Natural killer cell treated with Interleukin-12 subunit alpha and Interleukin-12 subunit beta and Interleukin-15 and Interleukin-18, amount 100 ng/mL, for 72 hours (primary cell): Measurements from ENCODE around the gene FAN1. TPM values are rescaled to one million over a fixed set of nuclear protein-coding genes. Genes with fewer than 3 reads are reported as not detected.

Source experiments
- ATAC-seq, 2 donors: fragments of 150-1000 bp; cut with Tn5 transposase in 1 of 2; sonication (Bioruptor Pico), chemical (Tn5 transposase) in 1 of 2; 2 replicates each; pipeline ENCODE4 v1.10.0; 2021
- DNase-seq: peaks from one replicate; pipeline ENCODE4 v3.0.0; 2022; ENCODE audit warnings: low spot score
- H3K27ac Mint-ChIP-seq, 2 donors: 1 replicate in 1 of 2; 2 replicates in 1 of 2; pipeline ENCODE4 v1.8.0; 2022; ENCODE audit warnings: mixed read lengths in 2 of 2, mild to moderate bottlenecking in 1 of 2, moderate library complexity in 1 of 2
- H3K27me3 Mint-ChIP-seq, 2 donors: 1 replicate in 1 of 2; 2 replicates in 1 of 2; pipeline ENCODE4 v1.8.0; 2022; ENCODE audit warnings: mixed read lengths in 2 of 2
- H3K36me3 Mint-ChIP-seq: one replicate; pipeline ENCODE4 v1.8.0; 2022; ENCODE audit warnings: mixed read lengths
- H3K4me1 Mint-ChIP-seq, 2 donors: 1 replicate in 1 of 2; 2 replicates in 1 of 2; pipeline ENCODE4 v1.8.0; 2022; ENCODE audit warnings: low read depth in 2 of 2, mixed read lengths in 2 of 2, mild to moderate bottlenecking in 1 of 2
- H3K4me3 Mint-ChIP-seq: one replicate; pipeline ENCODE4 v1.8.0; 2022; ENCODE audit warnings: mixed read lengths
- H3K9me3 Mint-ChIP-seq: 2 replicates; pipeline ENCODE4 v1.8.0; 2022; ENCODE audit warnings: mixed read lengths
- total RNA-seq, 2 donors: library from RNA; stranded (reverse); gene quantifications; one replicate each; pipeline ENCODE4 v1.2.3, GENCODE V29; 2022

Gene FAN1
- total RNA-seq, 2 donors from 2014 or later, result 12.6 to 23.8 TPM

DNA sequence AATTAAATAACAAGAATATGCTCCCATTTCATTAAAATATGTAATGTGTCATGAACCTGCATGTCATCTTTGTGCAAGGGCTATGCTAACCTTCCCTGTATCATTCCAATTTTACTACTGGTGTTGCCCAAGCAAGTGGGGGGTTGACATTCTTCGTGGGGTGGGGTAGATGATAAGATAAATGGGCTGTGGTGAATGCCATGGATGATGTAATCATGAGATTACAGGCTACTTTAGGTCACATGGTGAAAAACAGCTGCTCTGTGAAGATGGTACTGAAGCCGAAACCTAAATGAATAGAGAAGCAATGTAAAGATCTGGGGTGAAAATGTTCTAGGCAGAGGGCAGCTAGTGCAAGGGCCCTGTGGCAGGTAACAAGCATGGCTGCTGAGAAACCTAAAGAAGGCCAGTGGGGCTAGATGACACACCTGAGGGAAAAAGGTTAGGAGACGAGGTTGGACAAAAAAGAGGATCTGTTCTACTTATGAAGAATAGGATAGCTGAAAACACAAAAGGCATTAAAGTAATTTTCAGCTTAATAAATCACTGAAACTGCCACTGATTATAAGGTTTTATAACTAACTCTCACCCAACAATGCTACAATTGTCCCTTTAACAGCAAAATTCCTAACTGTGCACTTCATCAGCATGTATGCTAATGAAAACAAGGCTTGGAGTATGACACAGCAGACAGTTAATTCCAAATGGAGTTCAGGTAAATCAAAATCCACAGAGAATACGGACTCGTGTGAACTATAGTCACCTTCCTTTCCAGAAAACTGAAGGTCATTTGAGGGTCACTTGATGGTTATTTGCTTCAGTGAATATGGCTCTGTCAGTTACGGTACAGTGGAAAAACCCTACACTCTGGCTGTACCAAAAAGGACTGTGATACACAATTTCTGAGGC, 52.8 kb downstream of the FAN1 start:
- H3K36me3 Mint-ChIP-seq, result peaks cover 29% of the 10 kb centered on the region

DNA sequence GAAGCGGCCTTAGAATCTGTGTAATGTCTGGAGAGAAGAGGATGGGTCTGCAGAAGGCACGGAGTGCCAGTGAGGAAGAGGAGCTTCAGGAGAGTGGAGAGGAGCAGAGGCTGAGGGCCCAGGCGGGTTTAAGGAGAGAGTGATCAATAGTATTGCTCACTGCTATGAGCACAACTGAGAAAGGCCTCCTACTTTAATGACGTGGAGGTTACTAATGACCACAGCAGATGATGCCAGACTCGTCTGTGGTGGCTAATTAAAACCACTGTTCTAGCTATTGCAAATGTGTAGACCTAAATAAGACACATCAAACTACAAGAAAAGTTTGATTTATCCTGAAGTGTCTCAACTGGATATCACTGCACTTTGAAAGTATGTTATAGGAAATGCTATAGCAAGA, 54.5 kb downstream of the FAN1 start:
- no peaks in the 10 kb centered on the region for H3K9me3 Mint-ChIP-seq
- no peak for ATAC-seq
- H3K36me3 Mint-ChIP-seq, result peaks cover 30% of the 10 kb centered on the region
- H3K4me3 Mint-ChIP-seq, result no peak overlapping the region
- no peak for DNase-seq
- peaks cover 13 to 19% of the 10 kb centered on the region in 2 donors for H3K4me1 Mint-ChIP-seq
- no peaks in the 10 kb centered on the region for H3K27me3 Mint-ChIP-seq
- H3K27ac Mint-ChIP-seq, result peak overlapping the region in 1 of 2 donors; percentile 19

More for the DNA sequence above, 52.8 kb downstream of the FAN1 start:
- no peaks in the 10 kb centered on the region for H3K9me3 Mint-ChIP-seq
- no peak overlapping the region for H3K4me3 Mint-ChIP-seq
- DNase-seq (no peak), ATAC-seq (no peak)
- H3K27ac Mint-ChIP-seq, result peak overlapping the region in 1 of 2 donors; percentile 47
- H3K4me1 Mint-ChIP-seq, result peaks cover 10 to 19% of the 10 kb centered on the region in 2 donors
- no peaks in the 10 kb centered on the region for H3K27me3 Mint-ChIP-seq

DNA sequence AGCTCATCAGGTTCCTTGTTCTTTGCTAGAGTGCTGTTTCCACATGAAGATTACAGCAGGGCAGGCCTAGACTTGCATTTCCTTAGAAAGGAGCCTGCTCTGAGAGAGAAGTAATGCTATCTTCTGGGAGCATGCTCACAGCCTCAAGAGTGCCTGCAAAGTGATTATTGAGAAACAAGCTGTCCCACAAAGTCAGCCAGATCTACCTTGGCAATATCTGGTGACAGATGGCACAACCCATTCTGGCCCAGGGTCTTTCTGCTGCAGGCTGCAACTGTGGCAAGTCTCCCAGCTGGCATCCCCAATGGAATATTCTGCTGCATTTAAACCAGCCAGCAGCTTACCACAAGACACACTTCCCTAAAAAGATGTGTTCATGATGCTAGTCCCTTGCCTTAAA, 58.4 kb downstream of the FAN1 start:
- Mint-ChIP-seq H3K36me3 (peaks cover 23% of the 10 kb centered on the region), H3K27me3 (no peaks in the 10 kb centered on the region), H3K27ac (no peak overlapping the region), H3K9me3 (no peaks in the 10 kb centered on the region), H3K4me3 (no peak overlapping the region), H3K4me1 (peaks cover 5 to 9% of the 10 kb centered on the region in 2 donors)
- DNase-seq (no peak), ATAC-seq (no peak)

DNA sequence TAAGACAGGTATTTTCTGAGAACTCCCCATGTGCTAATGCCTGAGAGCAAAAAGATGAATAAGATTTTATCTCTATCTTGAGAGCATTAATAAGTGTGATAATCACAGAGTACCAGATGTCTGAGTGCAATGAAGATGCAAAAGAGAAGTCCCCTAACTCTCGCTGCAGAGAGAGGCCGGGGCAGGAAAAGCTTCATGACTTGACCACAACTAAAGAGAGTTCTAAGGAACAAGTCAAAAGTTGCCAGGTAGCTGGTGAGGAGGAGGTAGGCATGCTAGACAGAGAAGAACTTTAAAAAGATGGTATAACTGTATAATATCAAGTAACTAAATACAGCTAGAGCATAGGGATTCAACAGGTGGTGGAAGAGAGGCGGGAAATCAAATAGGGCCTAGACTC, 58.9 kb downstream of the FAN1 start:
- Mint-ChIP-seq H3K4me3 (no peak overlapping the region), H3K27ac (no peak overlapping the region), H3K36me3 (peaks cover 19% of the 10 kb centered on the region), H3K4me1 (peaks cover 5% of the 10 kb centered on the region in 2 donors), H3K9me3 (no peaks in the 10 kb centered on the region), H3K27me3 (no peaks in the 10 kb centered on the region)
- no peak for DNase-seq
- no peak for ATAC-seq

DNA sequence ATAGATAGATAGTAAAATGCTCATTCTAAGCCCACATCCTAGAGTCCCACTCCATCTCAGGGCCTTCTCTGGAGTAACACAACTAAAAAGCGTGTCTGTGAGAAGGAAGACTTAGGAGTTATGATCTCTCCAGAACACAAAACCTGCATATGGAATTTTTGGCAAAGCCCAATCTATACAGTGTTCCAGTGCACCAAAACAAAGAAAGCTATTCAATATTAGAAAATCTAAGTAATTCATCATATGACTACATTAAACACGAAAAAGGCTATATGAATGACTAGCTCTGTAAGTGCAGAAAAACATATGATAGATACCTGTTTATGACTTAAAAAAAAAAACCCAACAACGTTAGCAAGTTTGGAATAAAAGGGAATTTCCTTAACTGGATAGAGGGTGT, 60.0 kb downstream of the FAN1 start:
- Mint-ChIP-seq H3K4me3 (no peak overlapping the region), H3K27ac (no peak overlapping the region), H3K36me3 (peaks cover 12% of the 10 kb centered on the region), H3K27me3 (no peaks in the 10 kb centered on the region), H3K4me1 (peaks cover 3 to 6% of the 10 kb centered on the region in 2 donors), H3K9me3 (no peaks in the 10 kb centered on the region)
- no peak for DNase-seq
- no peak for ATAC-seq

DNA sequence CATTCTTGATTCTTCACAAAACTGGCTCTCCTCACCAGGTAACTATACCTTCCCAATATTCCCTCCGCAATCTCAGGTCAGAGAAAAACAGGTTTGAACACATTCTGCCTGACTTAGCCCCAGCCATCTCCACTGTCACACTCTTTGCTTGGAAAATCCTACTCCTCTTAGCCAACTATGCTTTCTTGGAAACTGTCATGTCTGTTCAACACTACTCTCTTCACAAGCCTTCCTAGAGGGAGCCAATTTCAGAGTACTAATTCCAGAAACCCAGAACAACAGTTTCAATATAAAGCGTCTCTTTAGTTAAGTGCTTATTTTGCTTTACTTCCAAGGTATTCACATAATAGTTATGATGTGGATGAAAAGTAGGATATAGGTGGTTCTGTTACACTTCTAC, 66.0 kb downstream of the FAN1 start:
- DNase-seq (no peak), ATAC-seq (no peak)
- peak overlapping the region in 1 of 2 donors; percentile 2 for H3K27ac Mint-ChIP-seq
- no peaks in the 10 kb centered on the region for H3K27me3 Mint-ChIP-seq
- no peak overlapping the region for H3K4me3 Mint-ChIP-seq
- no peaks in the 10 kb centered on the region for H3K9me3 Mint-ChIP-seq
- H3K36me3 Mint-ChIP-seq, result no peaks in the 10 kb centered on the region
- H3K4me1 Mint-ChIP-seq, result peaks cover 11 to 16% of the 10 kb centered on the region in 2 donors

DNA sequence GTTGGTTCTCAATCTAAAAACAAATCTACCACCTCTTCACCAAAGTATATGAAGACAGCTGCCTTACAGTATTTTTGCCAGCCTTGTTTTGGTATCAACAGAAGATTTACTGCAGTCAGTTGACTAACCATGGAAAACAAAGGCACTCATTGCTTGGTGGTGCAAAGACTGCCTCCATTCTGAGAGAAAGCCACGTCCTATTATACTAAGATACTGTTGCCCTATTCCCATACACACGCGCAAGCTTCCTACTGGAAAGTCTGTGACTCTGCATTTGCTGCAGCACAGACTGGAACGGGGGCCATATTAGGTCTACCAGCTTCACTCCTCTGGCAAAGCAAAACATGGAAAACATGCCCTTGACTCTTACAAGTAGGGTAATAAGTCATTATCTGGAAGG, 69.7 kb downstream of the FAN1 start:
- ATAC-seq (no peak), DNase-seq (no peak)
- Mint-ChIP-seq H3K27me3 (no peaks in the 10 kb centered on the region), H3K4me3 (no peak overlapping the region), H3K4me1 (peaks cover 16 to 17% of the 10 kb centered on the region in 2 donors), H3K27ac (no peak overlapping the region), H3K9me3 (no peaks in the 10 kb centered on the region), H3K36me3 (no peaks in the 10 kb centered on the region)

DNA sequence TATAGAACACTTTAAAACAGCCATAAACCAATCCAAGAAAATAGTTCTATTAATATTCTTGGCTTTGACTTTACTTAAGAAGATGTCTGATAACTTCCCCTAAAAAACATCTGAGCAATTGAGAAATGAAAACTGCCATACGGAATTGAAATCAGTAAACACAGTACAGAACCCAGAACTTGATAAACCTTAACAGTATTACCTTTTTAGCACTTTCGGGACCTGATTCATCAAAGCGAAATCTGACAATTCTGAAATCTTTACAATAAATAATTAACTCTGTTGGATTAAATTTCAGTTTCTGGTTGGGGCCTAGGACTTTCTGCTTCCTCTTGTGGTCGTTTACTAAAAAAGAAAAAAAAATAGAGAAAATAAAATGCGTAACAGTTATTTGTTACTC, 70.4 kb downstream of the FAN1 start:
- H3K36me3 Mint-ChIP-seq, result peaks cover under 1% of the 10 kb centered on the region

DNA sequence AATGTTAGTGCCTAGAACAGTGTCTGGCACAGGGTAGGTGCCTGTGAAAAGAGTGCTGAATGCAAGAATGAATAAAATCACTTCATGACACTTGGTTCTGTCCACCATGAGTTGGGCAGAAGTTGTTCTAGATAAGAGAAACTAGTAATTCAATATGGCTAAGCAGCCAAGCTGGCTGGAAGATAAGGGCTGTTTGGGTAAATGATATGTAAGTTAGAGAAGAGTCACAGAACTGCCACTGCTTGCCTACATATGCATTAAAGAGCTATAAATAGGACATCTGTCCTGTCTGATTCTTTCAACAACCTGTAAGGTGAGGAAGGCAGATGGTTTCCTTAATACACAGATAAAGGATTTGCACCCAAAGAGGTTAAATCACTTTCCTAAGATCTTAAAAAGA, 74.6 kb downstream of the FAN1 start:
- H3K36me3 Mint-ChIP-seq, result peaks cover 19% of the 10 kb centered on the region

More for the DNA sequence above, 70.4 kb downstream of the FAN1 start:
- Mint-ChIP-seq H3K27me3 (no peaks in the 10 kb centered on the region), H3K27ac (no peak overlapping the region), H3K9me3 (no peaks in the 10 kb centered on the region), H3K4me3 (no peak overlapping the region), H3K4me1 (peaks cover 14 to 18% of the 10 kb centered on the region in 2 donors)
- no peak for DNase-seq
- no peak for ATAC-seq

DNA sequence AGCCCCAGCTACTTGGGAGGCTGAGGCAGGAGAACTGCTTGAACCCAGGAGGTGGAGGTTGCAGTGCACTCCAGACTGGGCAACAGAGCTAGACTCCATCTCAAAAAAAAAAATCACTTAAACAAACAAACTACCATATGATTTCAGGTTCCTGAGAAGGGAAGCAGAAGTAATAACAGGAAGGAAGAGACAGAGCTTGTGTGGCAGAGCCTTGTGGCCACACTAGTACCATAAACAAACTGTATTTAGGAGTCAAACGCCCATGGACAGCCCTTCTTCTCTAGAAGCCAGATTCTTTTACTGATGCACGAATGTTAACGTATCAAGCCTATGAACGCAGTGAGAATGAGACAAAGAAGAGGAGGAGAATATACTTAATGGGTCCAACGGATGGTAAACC, 75.7 kb downstream of the FAN1 start:
- H3K4me3 Mint-ChIP-seq, result no peak overlapping the region
- H3K27me3 Mint-ChIP-seq, result no peaks in the 10 kb centered on the region
- peaks cover 25% of the 10 kb centered on the region for H3K36me3 Mint-ChIP-seq
- H3K9me3 Mint-ChIP-seq, result no peaks in the 10 kb centered on the region
- H3K27ac Mint-ChIP-seq, result no peak overlapping the region
- DNase-seq (no peak), ATAC-seq (no peak)
- H3K4me1 Mint-ChIP-seq, result peaks cover 36 to 40% of the 10 kb centered on the region in 2 donors

More for the DNA sequence above, 74.6 kb downstream of the FAN1 start:
- Mint-ChIP-seq H3K27me3 (no peaks in the 10 kb centered on the region), H3K4me1 (peaks cover 26 to 37% of the 10 kb centered on the region in 2 donors), H3K27ac (no peak overlapping the region), H3K4me3 (no peak overlapping the region), H3K9me3 (no peaks in the 10 kb centered on the region)
- DNase-seq (no peak), ATAC-seq (no peak)

DNA sequence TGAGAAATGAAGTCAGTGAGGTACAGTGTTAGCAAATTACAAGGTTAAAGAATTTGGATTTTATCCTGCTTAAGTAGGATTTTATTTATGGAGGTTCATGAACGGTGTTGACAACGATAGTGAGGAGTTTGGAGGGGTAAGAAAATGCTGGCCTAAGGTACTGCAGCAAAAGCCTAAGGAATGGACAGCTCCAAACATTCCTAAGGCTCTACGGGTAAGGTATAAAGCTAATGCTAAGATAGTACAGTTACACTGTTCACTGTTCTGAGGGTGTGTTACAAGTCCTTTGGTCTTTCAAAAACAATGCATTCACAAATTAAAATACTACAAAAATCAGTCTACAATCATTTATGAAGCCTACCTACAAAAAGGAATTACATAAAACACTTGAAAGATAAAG, 80.4 kb downstream of the FAN1 start:
- peaks cover 24% of the 10 kb centered on the region for H3K36me3 Mint-ChIP-seq
- peaks cover 53 to 59% of the 10 kb centered on the region in 2 donors for H3K4me1 Mint-ChIP-seq
- no peak for ATAC-seq
- no peak overlapping the region for H3K27ac Mint-ChIP-seq
- no peaks in the 10 kb centered on the region for H3K9me3 Mint-ChIP-seq
- H3K4me3 Mint-ChIP-seq, result no peak overlapping the region
- DNase-seq, result no peak
- H3K27me3 Mint-ChIP-seq, result no peaks in the 10 kb centered on the region

DNA sequence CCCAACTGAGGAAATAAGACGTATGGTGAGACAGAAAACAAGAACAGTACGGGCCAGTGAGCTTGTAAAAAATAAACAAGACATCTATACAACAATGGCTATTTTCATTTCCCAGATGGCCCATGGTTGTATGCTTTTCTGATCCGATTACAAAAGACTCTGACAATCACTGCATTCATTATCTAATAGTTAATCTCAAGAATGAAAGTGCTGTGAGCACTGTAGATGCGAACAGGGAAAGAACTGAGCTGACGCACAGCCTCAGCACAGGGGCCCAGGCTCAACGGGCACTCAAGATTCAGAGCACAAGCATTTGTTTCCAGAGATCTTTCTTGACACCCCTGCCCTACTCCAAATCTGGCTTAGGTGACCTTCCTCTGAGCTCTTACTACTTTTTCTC, 80.8 kb downstream of the FAN1 start:
- ATAC-seq, result no peak
- Mint-ChIP-seq H3K36me3 (peaks cover 20% of the 10 kb centered on the region), H3K4me3 (no peak overlapping the region), H3K9me3 (no peaks in the 10 kb centered on the region), H3K27ac (peak overlapping the region in 1 of 2 donors; percentile 27), H3K4me1 (peaks cover 50 to 55% of the 10 kb centered on the region in 2 donors), H3K27me3 (no peaks in the 10 kb centered on the region)
- DNase-seq, result no peak

DNA sequence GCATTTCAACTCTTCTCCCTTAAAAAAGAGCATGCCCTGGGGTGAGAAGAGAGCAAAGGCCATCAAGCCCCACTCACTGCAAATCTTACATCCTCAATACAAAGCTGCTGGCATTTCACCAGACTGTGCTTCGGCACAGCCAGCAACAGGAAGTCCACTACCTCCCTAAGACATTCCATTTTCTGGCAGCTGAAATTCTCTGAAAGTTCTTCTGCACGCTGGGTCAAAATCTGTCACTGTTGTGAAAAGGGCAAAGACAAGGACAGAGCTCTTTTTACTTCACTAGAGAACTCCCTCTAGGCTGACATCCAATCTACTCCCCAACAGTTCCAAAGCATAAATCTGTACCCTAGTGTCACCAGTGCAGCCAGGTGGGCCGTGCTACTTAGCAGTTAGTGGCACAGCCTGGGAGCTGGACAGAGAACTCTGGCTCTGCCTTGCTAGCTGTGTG, 81.4 kb downstream of the FAN1 start:
- Mint-ChIP-seq H3K27me3 (no peaks in the 10 kb centered on the region), H3K36me3 (peaks cover 16% of the 10 kb centered on the region), H3K9me3 (no peaks in the 10 kb centered on the region), H3K4me3 (no peak overlapping the region), H3K27ac (peak overlapping the region in 1 of 2 donors; percentile 27), H3K4me1 (peaks cover 48 to 55% of the 10 kb centered on the region in 2 donors)
- ATAC-seq (no peak), DNase-seq (no peak)

DNA sequence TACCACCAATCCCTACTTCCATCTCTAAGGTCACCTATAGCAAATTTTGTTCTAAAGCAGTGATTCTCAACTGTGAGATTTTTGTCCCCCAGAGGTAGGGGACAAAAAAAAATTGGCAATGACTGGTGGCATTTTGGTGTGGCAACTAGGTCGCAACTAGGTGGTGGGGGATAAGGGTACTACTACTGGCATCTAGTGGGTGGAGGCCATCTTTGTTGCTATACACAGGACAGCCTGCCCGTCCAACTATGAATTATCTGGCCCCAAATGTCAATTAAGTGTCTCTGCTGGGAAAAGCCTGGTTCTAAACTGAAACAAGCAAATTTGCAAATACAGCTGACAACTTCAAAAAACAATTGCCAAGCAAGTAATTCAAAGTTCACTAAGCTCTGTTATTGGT, 86.3 kb downstream of the FAN1 start:
- Mint-ChIP-seq H3K27me3 (no peaks in the 10 kb centered on the region), H3K9me3 (no peaks in the 10 kb centered on the region), H3K27ac (peak overlapping the region; percentile 80 to 94), H3K4me3 (peak overlapping the region; percentile 96), H3K36me3 (no peaks in the 10 kb centered on the region), H3K4me1 (peaks cover 28 to 36% of the 10 kb centered on the region in 2 donors)
- ATAC-seq (no peak), DNase-seq (no peak)
